HTERT RPE-1 (cell line): ENCODE results near the gene RFFL.

Experiments
- in situ Hi-C: fragments of 300-500 bp; cut with MboI; formaldehyde crosslinking; loops from 4 replicates; pipeline ENCODE4 v1.14.3; 2020; ENCODE audit warnings: low sequenced_read_pairs

RFFL gene

GRCh38 chr17:34980353-34980680 is 83.2 kb downstream of the RFFL start, which contains the start of gene LIG3:
LIG3 (plus strand) TSS chr17:34980512; CDS start chr17:34983006, 2,494 bp downstream.
- in situ Hi-C loops: no loop called here

- in situ Hi-C loops: no loop called here
Observed at GRCh38 chr17:34979650-34980352, 83.7 kb downstream of the RFFL start.

- in situ Hi-C loops: no loop called here
Observed at GRCh38 chr17:34979153-34979552, 84.4 kb downstream of the RFFL start.

GRCh38 chr17:34974794-34975785 is 88.4 kb downstream of the RFFL start:
- in situ Hi-C loops: no loop called here

- in situ Hi-C loops: no loop called here
Observed at GRCh38 chr17:34974179-34974578, 89.3 kb downstream of the RFFL start.

- in situ Hi-C loops: no loop called here
Observed at GRCh38 chr17:34961093-34961911, 102.2 kb downstream of the RFFL start, which contains the start of the genes CCT6B and ZNF830. CCT6B (minus strand) TSS chr17:34961460; CDS start chr17:34961393, 67 bp downstream. ZNF830 (plus strand) TSS chr17:34961540; CDS start chr17:34961567, 27 bp downstream.

- in situ Hi-C loops: no loop called here
Observed at GRCh38 chr17:34958438-34958837, 105.1 kb downstream of the RFFL start.
